RPMI8226 (cell line): ENCODE results near the gene RMC1.
"Not testable (repeated sequence)": the region's sequence is repeated elsewhere in the genome, so short reads cannot be mapped to it uniquely, and the experiment has no call there.

ENCODE experiments used
- DNase-seq: peaks from one replicate; pipeline ENCODE4 v3.0.0-alpha.2; 2015

Gene RMC1

GRCh38 chr18:23536204-23536603 is 32.9 kb downstream of the RMC1 start:
- no peak for DNase-seq

- no peak for DNase-seq
Measured at GRCh38 chr18:23537274-23537673, 34.0 kb downstream of the RMC1 start.

GRCh38 chr18:23538001-23538400 is 34.7 kb downstream of the RMC1 start:
- no peak for DNase-seq

- no peak for DNase-seq
Measured at GRCh38 chr18:23538870-23539269, 35.6 kb downstream of the RMC1 start.

GRCh38 chr18:23539296-23539695 is 36.0 kb downstream of the RMC1 start:
- DNase-seq, result no peak

GRCh38 chr18:23539911-23540525 is 36.7 kb downstream of the RMC1 start:
- DNase-seq, result no peak

GRCh38 chr18:23540867-23541266 is 37.6 kb downstream of the RMC1 start:
- no peak for DNase-seq

- DNase-seq, result no peak
Measured at GRCh38 chr18:23541349-23542093, 38.2 kb downstream of the RMC1 start.

- DNase-seq, result no peak
Measured at GRCh38 chr18:23542461-23542860, 39.1 kb downstream of the RMC1 start.

- no peak for DNase-seq
Measured at GRCh38 chr18:23545247-23545789, 42.0 kb downstream of the RMC1 start.

GRCh38 chr18:23547306-23547705 is 44.0 kb downstream of the RMC1 start:
- no peak for DNase-seq

GRCh38 chr18:23547846-23548245 is 44.5 kb downstream of the RMC1 start:
- DNase-seq, result no peak

- no peak for DNase-seq
Measured at GRCh38 chr18:23548275-23548674, 45.0 kb downstream of the RMC1 start.

- DNase-seq, result no peak
Measured at GRCh38 chr18:23548719-23549118, 45.4 kb downstream of the RMC1 start.

GRCh38 chr18:23550898-23551297 is 47.6 kb downstream of the RMC1 start:
- no peak for DNase-seq

GRCh38 chr18:23551978-23552377 is 48.7 kb downstream of the RMC1 start:
- no peak for DNase-seq

- no peak for DNase-seq
Measured at GRCh38 chr18:23552505-23552904, 49.2 kb downstream of the RMC1 start.

- DNase-seq, result no peak
Measured at GRCh38 chr18:23553887-23554286, 50.6 kb downstream of the RMC1 start.

GRCh38 chr18:23556145-23556780 is 53.0 kb downstream of the RMC1 start:
- no peak for DNase-seq

- DNase-seq, result not testable (repeated sequence)
Measured at GRCh38 chr18:23557511-23557910, 54.2 kb downstream of the RMC1 start.

GRCh38 chr18:23560186-23560585 is 56.9 kb downstream of the RMC1 start:
- DNase-seq, result no peak

GRCh38 chr18:23563377-23564043 is 60.2 kb downstream of the RMC1 start:
- DNase-seq, result no peak

- DNase-seq, result no peak
Measured at GRCh38 chr18:23565916-23566547, 62.7 kb downstream of the RMC1 start.
